GM12875 (cell line): ENCODE measurements around the gene OGFOD2.
A peak's percentile ranks its signal among the peaks of the same experiment; 100 is the strongest.

Experiments used
- H3K4me3 ChIP-seq: one replicate; pipeline ENCODE4 v1.5.1; 2011; ENCODE audit warnings: low read depth, low read length, control low read depth
- CTCF ChIP-seq: IDR thresholded peaks from 2 replicates; pipeline ENCODE4 v1.5.1; 2011; ENCODE audit warnings: low read depth, mild to moderate bottlenecking, control low read depth, inconsistent platforms, low read length, moderate library complexity, borderline replicate concordance; ENCODE audit not compliant: insufficient read depth

Gene OGFOD2

GRCh38 chr12:122986258-122986871 lies 11.3 kb downstream of the OGFOD2 start:
- TF ChIP-seq CTCF, result no peak
- H3K4me3 ChIP-seq, result no peak overlapping the region

- TF ChIP-seq CTCF, result no peak
- no peak overlapping the region for H3K4me3 ChIP-seq
Measured at GRCh38 chr12:122987086-122987951, 12.3 kb downstream of the OGFOD2 start.

GRCh38 chr12:122988036-122988435 lies 13.0 kb downstream of the OGFOD2 start:
- TF ChIP-seq CTCF, result no peak
- H3K4me3 ChIP-seq, result no peak overlapping the region

- no peak overlapping the region for H3K4me3 ChIP-seq
- TF ChIP-seq CTCF, result no peak
Measured at GRCh38 chr12:122988612-122989212, 13.7 kb downstream of the OGFOD2 start.

GRCh38 chr12:122989225-122989839 lies 14.3 kb downstream of the OGFOD2 start:
- H3K4me3 ChIP-seq, result no peak overlapping the region
- TF ChIP-seq CTCF, result 0 out of 2 replicates have a peak, but pooled peaks have one; percentile 3

GRCh38 chr12:122989874-122990419 lies 14.9 kb downstream of the OGFOD2 start:
- H3K4me3 ChIP-seq, result no peak overlapping the region
- TF ChIP-seq CTCF, result no peak
